ENCODE measurements around the gene VEZT.

VEZT gene

DNA sequence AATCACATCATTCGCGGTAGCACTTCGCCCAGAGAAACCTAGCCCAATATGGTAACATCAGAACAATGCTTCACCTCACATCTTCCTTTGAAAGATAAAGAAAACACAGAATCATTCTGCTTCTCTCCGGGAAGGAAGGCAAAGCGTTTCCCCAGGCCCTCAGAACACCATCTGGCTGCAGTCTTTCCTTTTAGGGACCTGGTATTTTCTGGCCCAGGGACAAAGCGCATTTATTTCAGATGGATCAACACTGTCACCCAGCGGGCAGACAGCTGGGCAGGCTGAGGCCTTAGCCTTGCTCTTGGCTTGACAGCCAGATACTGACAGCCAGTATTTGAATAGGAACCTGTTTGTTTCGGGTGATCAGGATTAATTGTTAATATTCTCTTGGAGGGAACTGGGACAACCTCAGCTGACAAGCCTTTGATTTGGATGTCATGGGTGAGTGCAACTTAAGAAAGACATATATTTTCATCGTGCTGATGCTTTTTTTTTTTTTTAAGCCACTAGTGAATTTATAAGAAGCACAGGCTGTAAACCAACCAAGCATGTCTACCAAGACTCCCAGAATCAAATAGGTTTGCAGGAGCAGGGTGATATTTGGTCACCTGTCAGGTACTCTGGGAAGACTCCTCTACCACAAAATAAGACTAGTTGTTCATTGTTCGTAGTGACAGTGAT, 118.9 kb downstream of the VEZT start:
- TF ChIP-seq TEAD4 (IDR thresholded peaks at IDR 0.05) (no peak), RAD21 (IDR thresholded peaks at IDR 0.05; ENCODE audit: low read depth) (peak; percentile 86), EGR1 (IDR thresholded peaks at IDR 0.05) (no peak), EP300 (IDR thresholded peaks at IDR 0.05; ENCODE audit: borderline replicate concordance) (no peak), NFIC (IDR thresholded peaks at IDR 0.05) (peak; percentile 33; the same call in 1 of the 2 replicates)

GRCh38 chr12:95337146-95337545, 119.5 kb downstream of the VEZT start:
- TF ChIP-seq RAD21 (IDR thresholded peaks at IDR 0.05; ENCODE audit: low read depth) (no peak), EP300 (IDR thresholded peaks at IDR 0.05; ENCODE audit: borderline replicate concordance) (no peak), TAF1 (IDR thresholded peaks at IDR 0.05; ENCODE audit: low read depth) (no peak), TCF12 (IDR thresholded peaks at IDR 0.05; ENCODE audit: low read depth) (no peak), EGR1 (IDR thresholded peaks at IDR 0.05) (no peak), FOXM1 (IDR thresholded peaks at IDR 0.05; ENCODE audit: borderline replicate concordance, low read depth) (no peak), MAX (IDR thresholded peaks at IDR 0.05) (no peak), CREB1 (IDR thresholded peaks at IDR 0.05; ENCODE audit: low read depth) (no peak), TEAD4 (IDR thresholded peaks at IDR 0.05) (no peak), YY1 (IDR thresholded peaks at IDR 0.05; ENCODE audit: low read depth) (no peak), NFIC (IDR thresholded peaks at IDR 0.05) (no peak), ZBTB7A (IDR thresholded peaks at IDR 0.05; ENCODE audit: low read depth) (no peak), CEBPB (IDR thresholded peaks at IDR 0.05) (no peak)
- TF ChIP-seq, protein P1, sequence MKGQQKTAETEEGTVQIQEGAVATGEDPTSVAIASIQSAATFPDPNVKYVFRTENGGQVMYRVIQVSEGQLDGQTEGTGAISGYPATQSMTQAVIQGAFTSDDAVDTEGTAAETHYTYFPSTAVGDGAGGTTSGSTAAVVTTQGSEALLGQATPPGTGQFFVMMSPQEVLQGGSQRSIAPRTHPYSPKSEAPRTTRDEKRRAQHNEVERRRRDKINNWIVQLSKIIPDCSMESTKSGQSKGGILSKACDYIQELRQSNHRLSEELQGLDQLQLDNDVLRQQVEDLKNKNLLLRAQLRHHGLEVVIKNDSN (IDR thresholded peaks at IDR 0.05): no peak
- TF ChIP-seq, protein P2, sequence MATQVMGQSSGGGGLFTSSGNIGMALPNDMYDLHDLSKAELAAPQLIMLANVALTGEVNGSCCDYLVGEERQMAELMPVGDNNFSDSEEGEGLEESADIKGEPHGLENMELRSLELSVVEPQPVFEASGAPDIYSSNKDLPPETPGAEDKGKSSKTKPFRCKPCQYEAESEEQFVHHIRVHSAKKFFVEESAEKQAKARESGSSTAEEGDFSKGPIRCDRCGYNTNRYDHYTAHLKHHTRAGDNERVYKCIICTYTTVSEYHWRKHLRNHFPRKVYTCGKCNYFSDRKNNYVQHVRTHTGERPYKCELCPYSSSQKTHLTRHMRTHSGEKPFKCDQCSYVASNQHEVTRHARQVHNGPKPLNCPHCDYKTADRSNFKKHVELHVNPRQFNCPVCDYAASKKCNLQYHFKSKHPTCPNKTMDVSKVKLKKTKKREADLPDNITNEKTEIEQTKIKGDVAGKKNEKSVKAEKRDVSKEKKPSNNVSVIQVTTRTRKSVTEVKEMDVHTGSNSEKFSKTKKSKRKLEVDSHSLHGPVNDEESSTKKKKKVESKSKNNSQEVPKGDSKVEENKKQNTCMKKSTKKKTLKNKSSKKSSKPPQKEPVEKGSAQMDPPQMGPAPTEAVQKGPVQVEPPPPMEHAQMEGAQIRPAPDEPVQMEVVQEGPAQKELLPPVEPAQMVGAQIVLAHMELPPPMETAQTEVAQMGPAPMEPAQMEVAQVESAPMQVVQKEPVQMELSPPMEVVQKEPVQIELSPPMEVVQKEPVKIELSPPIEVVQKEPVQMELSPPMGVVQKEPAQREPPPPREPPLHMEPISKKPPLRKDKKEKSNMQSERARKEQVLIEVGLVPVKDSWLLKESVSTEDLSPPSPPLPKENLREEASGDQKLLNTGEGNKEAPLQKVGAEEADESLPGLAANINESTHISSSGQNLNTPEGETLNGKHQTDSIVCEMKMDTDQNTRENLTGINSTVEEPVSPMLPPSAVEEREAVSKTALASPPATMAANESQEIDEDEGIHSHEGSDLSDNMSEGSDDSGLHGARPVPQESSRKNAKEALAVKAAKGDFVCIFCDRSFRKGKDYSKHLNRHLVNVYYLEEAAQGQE (IDR thresholded peaks at IDR 0.05; ENCODE audit: low read depth): no peak

- TF ChIP-seq FOXM1 (IDR thresholded peaks at IDR 0.05; ENCODE audit: borderline replicate concordance, low read depth): no peak
- no peak for TF ChIP-seq YY1 (IDR thresholded peaks at IDR 0.05; ENCODE audit: low read depth)
- TF ChIP-seq TEAD4 (IDR thresholded peaks at IDR 0.05): no peak
- no peak for TF ChIP-seq MAX (IDR thresholded peaks at IDR 0.05)
- no peak for TF ChIP-seq TCF12 (IDR thresholded peaks at IDR 0.05; ENCODE audit: low read depth)
- TF ChIP-seq CREB1 (IDR thresholded peaks at IDR 0.05; ENCODE audit: low read depth): no peak
- TF ChIP-seq RAD21 (IDR thresholded peaks at IDR 0.05; ENCODE audit: low read depth): no peak
- no peak for TF ChIP-seq NFIC (IDR thresholded peaks at IDR 0.05)
- TF ChIP-seq, protein P2 (IDR thresholded peaks at IDR 0.05; ENCODE audit: low read depth): no peak
- TF ChIP-seq, protein P1 (IDR thresholded peaks at IDR 0.05): no peak
- TF ChIP-seq EP300 (IDR thresholded peaks at IDR 0.05; ENCODE audit: borderline replicate concordance): no peak
- TF ChIP-seq CEBPB (IDR thresholded peaks at IDR 0.05): no peak
- no peak for TF ChIP-seq TAF1 (IDR thresholded peaks at IDR 0.05; ENCODE audit: low read depth)
- no peak for TF ChIP-seq EGR1 (IDR thresholded peaks at IDR 0.05)
- no peak for TF ChIP-seq ZBTB7A (IDR thresholded peaks at IDR 0.05; ENCODE audit: low read depth)
Measured at GRCh38 chr12:95339086-95339788, 121.6 kb downstream of the VEZT start.

GRCh38 chr12:95342008-95342407, 124.4 kb downstream of the VEZT start:
- TF ChIP-seq CREB1 (IDR thresholded peaks at IDR 0.05; ENCODE audit: low read depth): no peak
- TF ChIP-seq YY1 (IDR thresholded peaks at IDR 0.05; ENCODE audit: low read depth): no peak
- TF ChIP-seq TAF1 (IDR thresholded peaks at IDR 0.05; ENCODE audit: low read depth): no peak
- no peak for TF ChIP-seq EP300 (IDR thresholded peaks at IDR 0.05; ENCODE audit: borderline replicate concordance)
- no peak for TF ChIP-seq MAX (IDR thresholded peaks at IDR 0.05)
- TF ChIP-seq CEBPB (IDR thresholded peaks at IDR 0.05): no peak
- TF ChIP-seq TCF12 (IDR thresholded peaks at IDR 0.05; ENCODE audit: low read depth): no peak
- TF ChIP-seq EGR1 (IDR thresholded peaks at IDR 0.05): no peak
- no peak for TF ChIP-seq NFIC (IDR thresholded peaks at IDR 0.05)
- no peak for TF ChIP-seq FOXM1 (IDR thresholded peaks at IDR 0.05; ENCODE audit: borderline replicate concordance, low read depth)
- TF ChIP-seq, protein P1 (IDR thresholded peaks at IDR 0.05): no peak
- TF ChIP-seq RAD21 (IDR thresholded peaks at IDR 0.05; ENCODE audit: low read depth): no peak

Data from Ishikawa (cell line).